ENCODE data around the gene ALOX5AP. TPM values are rescaled to one million over a fixed set of nuclear protein-coding genes. Genes with fewer than 3 reads are reported as not detected.

The ALOX5AP gene
- 0.57 to 2.1 TPM (median 1.1 TPM) in 3 replicates for total RNA-seq
- long read RNA-seq = 0 reads

GRCh38 chr13:30735025-30735871, at the start of gene ALOX5AP:
Gene ALOX5AP, plus strand, starts transcription at chr13:30735543. Its CDS starts 63 bp downstream, at chr13:30735606.
- DNase-seq (ENCODE audit: low spot score) = no peak
- H3K4me3 Mint-ChIP-seq (ENCODE audit: unreplicated experiment) = no peak within 1 kb of the TSS
- H3K27me3 Mint-ChIP-seq (ENCODE audit: low read depth) = no peaks in the 10 kb centered on the region
- no peaks in the 10 kb centered on the region for H3K9me3 Mint-ChIP-seq (ENCODE audit: low read depth)
- TF ChIP-seq CTCF (IDR thresholded peaks at IDR 0.05) = no peak
- peaks cover 21% of the 10 kb centered on the region for H3K4me1 Mint-ChIP-seq (ENCODE audit: low read depth)
- H3K36me3 Mint-ChIP-seq (ENCODE audit: low read depth) = no peaks in the 10 kb centered on the region
- peak within 1 kb of the TSS; percentile 93 for H3K27ac Mint-ChIP-seq (ENCODE audit: unreplicated experiment)

DNA sequence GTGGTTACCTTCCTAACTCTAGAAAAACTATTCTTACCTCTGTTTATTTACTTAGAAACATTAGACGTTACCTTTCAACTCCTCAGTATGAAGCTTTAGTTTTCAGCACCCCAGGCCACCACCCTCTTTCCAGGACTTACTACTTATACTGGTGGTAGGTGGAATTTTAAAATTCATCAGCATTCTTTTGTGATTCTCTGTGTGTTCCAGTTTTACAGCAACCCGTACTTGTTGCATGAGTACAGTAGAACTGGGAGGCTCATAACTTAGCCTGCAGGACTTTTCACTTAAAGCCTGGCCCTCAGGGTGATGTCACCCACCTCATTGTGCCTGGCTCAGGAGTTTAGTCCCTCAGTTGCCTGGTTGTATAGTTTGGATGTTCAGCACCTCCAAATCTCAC, 49.4 kb upstream of the ALOX5AP start:
- TF ChIP-seq CTCF (IDR thresholded peaks at IDR 0.05) = no peak
- Mint-ChIP-seq H3K27me3 (ENCODE audit: low read depth) (no peaks in the 10 kb centered on the region), H3K4me1 (ENCODE audit: low read depth) (peaks cover 9% of the 10 kb centered on the region), H3K9me3 (ENCODE audit: low read depth) (peaks cover 3% of the 10 kb centered on the region), H3K36me3 (ENCODE audit: low read depth) (no peaks in the 10 kb centered on the region), H3K27ac (ENCODE audit: unreplicated experiment) (no peak overlapping the region), H3K4me3 (ENCODE audit: unreplicated experiment) (no peak overlapping the region)
- no peak for DNase-seq (ENCODE audit: low spot score)

- Mint-ChIP-seq H3K9me3 (ENCODE audit: low read depth) (peaks cover 3% of the 10 kb centered on the region), H3K4me1 (ENCODE audit: low read depth) (peaks cover 9% of the 10 kb centered on the region), H3K27me3 (ENCODE audit: low read depth) (no peaks in the 10 kb centered on the region), H3K36me3 (ENCODE audit: low read depth) (no peaks in the 10 kb centered on the region), H3K27ac (ENCODE audit: unreplicated experiment) (no peak overlapping the region), H3K4me3 (ENCODE audit: unreplicated experiment) (no peak overlapping the region)
- DNase-seq (ENCODE audit: low spot score) = no peak
- no peak for TF ChIP-seq CTCF (IDR thresholded peaks at IDR 0.05)
These were observed 47.7 kb upstream of the ALOX5AP start for GRCh38 chr13:30687601-30688000.

GRCh38 chr13:30689752-30690151, 45.6 kb upstream of the ALOX5AP start:
- H3K36me3 Mint-ChIP-seq (ENCODE audit: low read depth) = no peaks in the 10 kb centered on the region
- peak overlapping the region; percentile 83 for H3K27ac Mint-ChIP-seq (ENCODE audit: unreplicated experiment)
- H3K9me3 Mint-ChIP-seq (ENCODE audit: low read depth) = peaks cover 3% of the 10 kb centered on the region
- H3K4me3 Mint-ChIP-seq (ENCODE audit: unreplicated experiment) = no peak overlapping the region
- H3K27me3 Mint-ChIP-seq (ENCODE audit: low read depth) = no peaks in the 10 kb centered on the region
- no peak for TF ChIP-seq CTCF (IDR thresholded peaks at IDR 0.05)
- no peak for DNase-seq (ENCODE audit: low spot score)
- H3K4me1 Mint-ChIP-seq (ENCODE audit: low read depth) = peaks cover 9% of the 10 kb centered on the region

- Mint-ChIP-seq H3K27me3 (ENCODE audit: low read depth) (no peaks in the 10 kb centered on the region), H3K36me3 (ENCODE audit: low read depth) (no peaks in the 10 kb centered on the region), H3K9me3 (ENCODE audit: low read depth) (peaks cover 3% of the 10 kb centered on the region), H3K27ac (ENCODE audit: unreplicated experiment) (peak overlapping the region; percentile 83), H3K4me3 (ENCODE audit: unreplicated experiment) (peak overlapping the region; percentile 59), H3K4me1 (ENCODE audit: low read depth) (peaks cover 11% of the 10 kb centered on the region)
- TF ChIP-seq CTCF (IDR thresholded peaks at IDR 0.05) = no peak
- DNase-seq (ENCODE audit: low spot score) = no peak
These were observed 44.8 kb upstream of the ALOX5AP start for GRCh38 chr13:30690282-30691188.
